Mesothelial cell of epicardium (in vitro differentiated cells): ENCODE measurements around the gene EPHA3. TPM values are rescaled to one million over a fixed set of nuclear protein-coding genes. Genes with fewer than 3 reads are reported as not detected.

ENCODE experiments used
- DNase-seq, 2 experiments: peaks; one replicate each; pipeline ENCODE4 v3.0.0; 2021; ENCODE audit warnings: low spot score in 2 of 2; ENCODE audit not compliant: unreplicated experiment in 2 of 2
- H3K27ac Mint-ChIP-seq: 2 replicates; pipeline ENCODE4 v1.8.0; 2021; ENCODE audit warnings: mixed read lengths
- H3K27me3 Mint-ChIP-seq: 2 replicates; pipeline ENCODE4 v1.8.0; 2021; ENCODE audit warnings: low read depth, mixed read lengths
- H3K36me3 Mint-ChIP-seq: 2 replicates; pipeline ENCODE4 v1.8.0; 2021; ENCODE audit warnings: mixed read lengths
- H3K4me1 Mint-ChIP-seq: 2 replicates; pipeline ENCODE4 v1.8.0; 2021; ENCODE audit warnings: mixed read lengths
- H3K4me3 Mint-ChIP-seq: 2 replicates; pipeline ENCODE4 v1.8.0; 2021; ENCODE audit warnings: mild to moderate bottlenecking, moderate library complexity, mixed read lengths
- H3K9me3 Mint-ChIP-seq: 2 replicates; pipeline ENCODE4 v1.8.0; 2021; ENCODE audit warnings: mixed read lengths
- total RNA-seq: library from RNA; stranded (reverse); gene quantifications from 3 replicates; pipeline ENCODE4 v1.2.1, GENCODE V29; 2021
- TF ChIP-seq, protein P1 (sequence below): fragments of 200-600 bp; sonication (generic); IDR thresholded peaks from one replicate; pipeline ENCODE4 v1.5.0; 2021; ENCODE audit warnings: antibody characterized with exemption; ENCODE audit not compliant: unreplicated experiment

The EPHA3 gene
- total RNA-seq, 1 donor from 2014 or later = 4.5 TPM

DNA sequence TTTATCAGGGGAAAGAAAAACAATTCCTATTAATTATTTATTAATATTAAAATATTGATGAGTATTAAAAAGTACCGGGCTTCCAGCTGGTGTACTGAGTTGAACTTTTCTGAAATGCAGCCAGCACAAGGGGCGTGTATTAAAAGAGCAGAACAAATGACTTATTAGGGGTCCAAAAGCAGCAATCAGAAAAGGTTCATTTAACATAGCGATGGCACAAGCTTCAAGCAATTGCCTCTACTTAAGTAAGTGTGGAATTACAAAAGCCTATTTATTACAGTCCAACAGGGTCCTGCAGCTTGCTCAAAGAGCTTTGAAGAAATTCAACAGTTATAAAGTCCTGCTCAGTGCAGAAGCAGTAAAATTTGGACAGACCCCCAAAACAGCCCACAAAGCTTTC is 285.6 kb downstream of the EPHA3 start:
- TF ChIP-seq, protein P1, sequence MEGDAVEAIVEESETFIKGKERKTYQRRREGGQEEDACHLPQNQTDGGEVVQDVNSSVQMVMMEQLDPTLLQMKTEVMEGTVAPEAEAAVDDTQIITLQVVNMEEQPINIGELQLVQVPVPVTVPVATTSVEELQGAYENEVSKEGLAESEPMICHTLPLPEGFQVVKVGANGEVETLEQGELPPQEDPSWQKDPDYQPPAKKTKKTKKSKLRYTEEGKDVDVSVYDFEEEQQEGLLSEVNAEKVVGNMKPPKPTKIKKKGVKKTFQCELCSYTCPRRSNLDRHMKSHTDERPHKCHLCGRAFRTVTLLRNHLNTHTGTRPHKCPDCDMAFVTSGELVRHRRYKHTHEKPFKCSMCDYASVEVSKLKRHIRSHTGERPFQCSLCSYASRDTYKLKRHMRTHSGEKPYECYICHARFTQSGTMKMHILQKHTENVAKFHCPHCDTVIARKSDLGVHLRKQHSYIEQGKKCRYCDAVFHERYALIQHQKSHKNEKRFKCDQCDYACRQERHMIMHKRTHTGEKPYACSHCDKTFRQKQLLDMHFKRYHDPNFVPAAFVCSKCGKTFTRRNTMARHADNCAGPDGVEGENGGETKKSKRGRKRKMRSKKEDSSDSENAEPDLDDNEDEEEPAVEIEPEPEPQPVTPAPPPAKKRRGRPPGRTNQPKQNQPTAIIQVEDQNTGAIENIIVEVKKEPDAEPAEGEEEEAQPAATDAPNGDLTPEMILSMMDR = no peak
- H3K27ac Mint-ChIP-seq = no peak overlapping the region
- DNase-seq = no peak
- no peaks in the 10 kb centered on the region for H3K4me1 Mint-ChIP-seq
- H3K36me3 Mint-ChIP-seq = no peaks in the 10 kb centered on the region
- no peaks in the 10 kb centered on the region for H3K27me3 Mint-ChIP-seq
- H3K4me3 Mint-ChIP-seq = no peak overlapping the region
- no peaks in the 10 kb centered on the region for H3K9me3 Mint-ChIP-seq

DNA sequence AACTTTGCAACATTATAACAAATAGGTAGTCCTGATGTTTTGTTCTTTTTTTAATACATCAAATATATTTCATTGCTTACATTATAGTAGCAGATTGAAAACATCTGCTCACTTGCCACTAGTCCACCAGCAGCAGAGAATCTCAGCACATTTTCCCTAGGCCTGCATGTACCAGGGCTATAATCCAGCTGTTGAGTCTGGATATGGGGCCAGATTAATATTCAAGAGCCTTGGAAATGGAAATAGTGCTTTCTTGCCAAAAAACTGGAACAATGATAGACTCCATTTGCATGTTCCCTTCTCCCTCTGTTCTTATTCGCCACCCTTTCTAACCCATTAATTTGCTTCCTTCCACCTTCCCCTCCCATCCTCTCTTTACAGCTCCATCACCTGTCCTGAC is 288.0 kb downstream of the EPHA3 start:
- no peak overlapping the region for H3K27ac Mint-ChIP-seq
- no peaks in the 10 kb centered on the region for H3K4me1 Mint-ChIP-seq
- H3K27me3 Mint-ChIP-seq = no peaks in the 10 kb centered on the region
- H3K36me3 Mint-ChIP-seq = no peaks in the 10 kb centered on the region
- TF ChIP-seq, protein P1 = no peak
- H3K4me3 Mint-ChIP-seq = no peak overlapping the region
- no peaks in the 10 kb centered on the region for H3K9me3 Mint-ChIP-seq
- no peak for DNase-seq

DNA sequence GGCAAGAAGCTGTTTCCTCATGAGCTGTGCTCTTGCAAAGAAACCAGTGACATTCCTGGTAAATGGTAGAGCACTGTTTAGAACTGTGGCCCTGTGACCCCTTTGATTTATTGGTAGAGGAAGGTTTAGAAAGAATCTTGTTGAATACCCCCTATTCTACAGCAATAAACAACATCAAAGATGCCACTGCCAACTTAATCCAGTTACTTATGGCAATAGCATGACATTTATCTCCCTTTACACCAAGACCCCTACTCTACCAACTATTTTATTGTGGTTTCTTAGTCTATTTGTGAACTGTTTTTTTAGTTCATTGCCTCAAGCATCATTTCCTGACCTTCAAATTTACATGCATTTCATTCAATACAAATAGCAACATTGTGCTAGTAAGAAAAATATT is 288.6 kb downstream of the EPHA3 start:
- H3K9me3 Mint-ChIP-seq = no peaks in the 10 kb centered on the region
- no peak overlapping the region for H3K4me3 Mint-ChIP-seq
- no peaks in the 10 kb centered on the region for H3K36me3 Mint-ChIP-seq
- no peaks in the 10 kb centered on the region for H3K4me1 Mint-ChIP-seq
- TF ChIP-seq, protein P1 = no peak
- no peak overlapping the region for H3K27ac Mint-ChIP-seq
- H3K27me3 Mint-ChIP-seq = no peaks in the 10 kb centered on the region
- DNase-seq = no peak

DNA sequence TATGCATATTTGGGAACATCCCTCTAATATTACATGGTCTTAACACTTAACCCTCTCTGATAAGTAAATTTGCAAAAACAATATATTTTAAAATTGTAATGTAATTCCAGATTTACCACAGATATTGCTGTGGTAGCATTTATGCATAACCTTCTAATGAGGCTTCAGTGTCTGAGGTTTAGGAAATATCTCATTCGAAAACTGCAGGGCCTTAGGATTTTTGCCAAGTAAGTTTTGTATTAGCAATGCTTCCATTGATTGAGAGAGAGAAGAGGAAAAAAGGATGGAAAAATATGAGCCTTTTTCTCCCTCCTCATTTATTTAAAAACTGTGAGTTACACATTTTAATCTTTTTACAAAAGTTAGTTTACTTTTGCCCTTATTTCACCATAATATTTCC is 294.6 kb downstream of the EPHA3 start:
- H3K4me3 Mint-ChIP-seq = no peak overlapping the region
- peaks cover 9% of the 10 kb centered on the region for H3K27me3 Mint-ChIP-seq
- no peak overlapping the region for H3K27ac Mint-ChIP-seq
- DNase-seq = no peak
- TF ChIP-seq, protein P1 = no peak
- no peaks in the 10 kb centered on the region for H3K36me3 Mint-ChIP-seq
- H3K4me1 Mint-ChIP-seq = peaks cover 4% of the 10 kb centered on the region
- H3K9me3 Mint-ChIP-seq = no peaks in the 10 kb centered on the region

DNA sequence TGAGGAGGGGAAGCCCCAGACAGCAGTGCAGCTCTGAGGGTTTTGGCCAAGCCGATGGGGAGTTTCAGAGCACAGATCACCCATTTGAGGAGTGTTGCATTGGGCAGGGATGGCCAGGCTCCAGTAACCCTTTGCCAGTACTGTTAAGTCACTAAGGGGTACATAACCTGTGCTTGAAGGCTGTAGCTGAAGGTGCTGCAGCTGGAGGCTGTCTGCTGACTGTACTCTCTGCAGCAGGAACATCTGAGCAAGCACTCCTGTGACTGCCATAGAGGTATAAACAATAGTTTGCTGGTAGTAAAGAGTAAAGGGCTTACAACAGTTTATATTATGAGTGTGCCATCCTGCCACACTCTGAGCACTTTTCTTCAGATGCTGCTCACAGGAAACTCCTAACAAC is 297.8 kb downstream of the EPHA3 start:
- no peak overlapping the region for H3K27ac Mint-ChIP-seq
- peaks cover 11% of the 10 kb centered on the region for H3K27me3 Mint-ChIP-seq
- H3K4me3 Mint-ChIP-seq = no peak overlapping the region
- no peaks in the 10 kb centered on the region for H3K9me3 Mint-ChIP-seq
- TF ChIP-seq, protein P1 = no peak
- peaks cover 4% of the 10 kb centered on the region for H3K4me1 Mint-ChIP-seq
- DNase-seq = no peak
- no peaks in the 10 kb centered on the region for H3K36me3 Mint-ChIP-seq

DNA sequence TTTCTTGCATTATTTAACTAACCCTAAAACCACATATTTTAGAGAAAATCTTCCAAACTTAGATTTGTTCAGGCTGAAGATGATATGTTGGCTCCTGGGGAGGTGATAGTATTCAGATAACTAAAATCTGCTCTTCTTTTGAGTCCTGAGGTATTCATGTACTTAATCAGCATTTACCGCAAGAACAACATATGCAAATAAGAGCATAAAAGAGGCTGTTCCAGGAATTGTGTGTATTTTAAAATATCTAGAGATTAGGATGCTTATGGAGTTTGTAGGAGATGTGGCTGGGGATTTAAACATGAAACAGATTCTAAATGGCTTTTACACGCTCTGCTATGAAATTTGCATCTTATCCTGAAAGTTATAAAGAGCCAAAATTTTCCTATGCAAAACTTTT is 298.2 kb downstream of the EPHA3 start:
- Mint-ChIP-seq H3K36me3 (no peaks in the 10 kb centered on the region), H3K27me3 (peaks cover 11% of the 10 kb centered on the region), H3K9me3 (no peaks in the 10 kb centered on the region), H3K4me3 (no peak overlapping the region), H3K4me1 (peaks cover 4% of the 10 kb centered on the region), H3K27ac (no peak overlapping the region)
- TF ChIP-seq, protein P1 = no peak
- DNase-seq = no peak
